Measurements from ENCODE around the gene RASSF4.

The RASSF4 gene

GRCh38 chr10:44975431-44976331 lies 16.1 kb downstream of the RASSF4 start:
- Histone ChIP-seq H3K4me1 (peaks cover 47% of the 10 kb centered on the region), H3K36me3 (replicated peaks) (no peaks in the 10 kb centered on the region), H3K4me3 (no peak overlapping the region), H3K9me3 (no peaks in the 10 kb centered on the region), H3K27me3 (ENCODE audit: low read depth) (no peaks in the 10 kb centered on the region)
- in situ Hi-C loops (cut with MboI; ENCODE audit: low sequenced_read_pairs): no loop called here
- DNase-seq (ENCODE audit: low spot score in 2 of 2): peak; percentile 68 to 82

GRCh38 chr10:44976352-44977198 lies 17.0 kb downstream of the RASSF4 start:
- H3K4me1 ChIP-seq: peaks cover 49% of the 10 kb centered on the region
- H3K36me3 ChIP-seq (replicated peaks): no peaks in the 10 kb centered on the region
- DNase-seq (ENCODE audit: low spot score in 2 of 2): no peak
- no peaks in the 10 kb centered on the region for H3K27me3 ChIP-seq (ENCODE audit: low read depth)
- no peak overlapping the region for H3K4me3 ChIP-seq
- in situ Hi-C loops (cut with MboI; ENCODE audit: low sequenced_read_pairs): no loop called here
- H3K9me3 ChIP-seq: no peaks in the 10 kb centered on the region

- Histone ChIP-seq H3K27me3 (ENCODE audit: low read depth) (no peaks in the 10 kb centered on the region), H3K4me3 (peak overlapping the region; percentile 24; the same call in 1 of the 2 replicates), H3K9me3 (no peaks in the 10 kb centered on the region), H3K4me1 (peaks cover 49% of the 10 kb centered on the region), H3K36me3 (replicated peaks) (no peaks in the 10 kb centered on the region)
- no peak for DNase-seq (ENCODE audit: low spot score in 2 of 2)
- in situ Hi-C loops (cut with MboI; ENCODE audit: low sequenced_read_pairs): no loop called here
Observed at GRCh38 chr10:44977287-44978212, 17.9 kb downstream of the RASSF4 start.

- Histone ChIP-seq H3K4me1 (peaks cover 49% of the 10 kb centered on the region), H3K4me3 (peak overlapping the region; percentile 24), H3K27me3 (ENCODE audit: low read depth) (no peaks in the 10 kb centered on the region), H3K36me3 (replicated peaks) (no peaks in the 10 kb centered on the region), H3K9me3 (no peaks in the 10 kb centered on the region)
- no peak for DNase-seq (ENCODE audit: low spot score in 2 of 2)
- in situ Hi-C loops (cut with MboI; ENCODE audit: low sequenced_read_pairs): no loop called here
Observed at GRCh38 chr10:44978213-44978569, 18.6 kb downstream of the RASSF4 start.

GRCh38 chr10:44978570-44979280 lies 19.1 kb downstream of the RASSF4 start, which contains the start of gene DEPP1:
TSS of gene DEPP1 (minus strand) at chr10:44978809. CDS start at chr10:44978030, 779 bp downstream.
- Histone ChIP-seq H3K4me3 (peak within 1 kb of the TSS; percentile 24), H3K36me3 (replicated peaks) (no peaks in the 10 kb centered on the region), H3K27me3 (ENCODE audit: low read depth) (no peaks in the 10 kb centered on the region), H3K9me3 (no peaks in the 10 kb centered on the region), H3K4me1 (peaks cover 44% of the 10 kb centered on the region)
- in situ Hi-C loops (cut with MboI; ENCODE audit: low sequenced_read_pairs): no loop called here
- DNase-seq (ENCODE audit: low spot score in 2 of 2): peak; percentile 85 to 96

DNA sequence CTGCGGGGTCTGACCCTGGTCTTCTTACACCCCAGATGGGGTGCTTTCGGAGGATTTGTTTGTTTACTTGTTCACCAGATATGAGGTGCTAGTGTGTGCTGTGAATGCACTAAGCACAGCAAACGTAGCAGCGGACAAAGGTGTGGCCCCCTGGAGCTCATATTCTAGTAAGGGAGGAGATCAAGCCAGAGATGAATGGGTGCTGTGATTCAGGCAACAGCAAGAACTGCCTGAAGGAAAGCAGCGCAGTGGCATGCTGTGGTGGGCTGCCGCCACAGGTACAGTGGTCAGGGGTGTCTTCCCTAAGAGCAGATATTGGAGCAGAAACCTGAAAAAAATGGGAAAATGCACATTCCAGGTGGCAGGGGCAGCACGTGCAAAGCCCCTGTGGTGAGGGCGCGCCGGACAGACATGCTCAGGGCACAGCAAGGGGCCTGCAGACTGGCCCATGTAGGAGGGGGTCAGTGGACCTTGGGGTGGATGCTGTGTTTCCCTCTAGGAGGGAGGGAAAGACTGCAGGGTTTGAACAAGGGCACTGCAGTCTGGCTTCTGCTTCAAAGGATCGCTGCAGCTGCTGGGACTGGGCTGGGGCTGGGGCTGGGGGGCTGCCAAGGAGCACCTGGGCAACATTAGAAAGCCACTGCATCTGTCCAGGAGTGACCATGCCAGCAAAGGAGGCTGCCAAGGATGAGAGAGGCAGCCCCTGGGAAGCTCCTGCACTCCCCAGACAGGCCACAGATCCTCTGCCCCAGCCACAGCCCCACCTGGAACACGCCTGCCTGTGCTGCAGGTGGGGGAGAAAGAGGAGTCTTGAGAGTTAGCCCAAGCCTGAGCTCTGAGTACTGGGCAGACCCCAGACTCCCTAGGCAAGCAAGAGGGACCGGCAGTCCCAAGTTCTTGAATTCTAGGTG lies 19.9 kb downstream of the RASSF4 start:
- in situ Hi-C loops (cut with MboI; ENCODE audit: low sequenced_read_pairs): no loop called here
- no peak for DNase-seq (ENCODE audit: low spot score in 2 of 2)
- no peaks in the 10 kb centered on the region for H3K9me3 ChIP-seq
- H3K4me1 ChIP-seq: peaks cover 37% of the 10 kb centered on the region
- H3K27me3 ChIP-seq (ENCODE audit: low read depth): no peaks in the 10 kb centered on the region
- H3K4me3 ChIP-seq: no peak overlapping the region
- no peaks in the 10 kb centered on the region for H3K36me3 ChIP-seq (replicated peaks)

DNA sequence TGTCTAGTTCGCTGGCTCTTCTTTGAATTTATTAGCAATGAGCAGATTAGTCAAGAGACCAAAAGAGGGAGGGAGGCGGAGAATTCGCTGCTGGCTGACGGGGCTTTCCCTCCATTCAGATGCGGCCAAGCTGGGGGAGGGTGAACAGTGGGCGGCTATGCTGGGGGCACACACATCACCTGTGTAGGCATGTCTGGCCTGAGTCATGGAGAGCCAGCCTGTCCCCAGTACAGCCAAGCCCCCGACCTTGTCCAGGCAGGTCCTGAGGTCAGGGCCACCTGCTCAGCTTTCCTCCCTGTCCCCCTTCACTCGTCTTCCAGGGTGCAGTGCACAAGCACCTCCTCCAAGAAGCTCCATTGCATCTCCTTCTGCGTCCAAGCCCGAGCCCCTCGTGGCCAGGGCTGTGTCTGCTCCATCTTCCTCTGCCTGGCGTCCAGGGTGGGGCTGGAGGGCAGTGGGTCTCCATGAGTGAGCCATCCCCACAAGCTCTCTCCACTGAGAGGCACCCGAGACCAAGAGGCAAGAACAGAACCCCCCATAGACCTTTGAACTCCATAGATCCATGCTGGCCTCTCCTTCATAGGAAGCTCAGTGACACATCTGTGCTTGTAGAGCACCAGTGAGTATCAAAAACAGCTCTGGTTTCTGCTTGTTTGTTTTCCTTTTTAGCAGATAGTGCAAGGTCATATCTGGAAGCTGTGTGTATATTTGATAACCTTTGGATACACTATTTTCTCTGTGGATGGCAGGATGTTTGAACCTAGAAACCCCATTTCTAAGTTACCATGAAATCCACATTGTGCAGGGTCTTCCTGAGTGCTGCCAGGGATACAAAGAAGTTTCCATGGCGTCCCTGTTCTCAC lies 20.9 kb downstream of the RASSF4 start:
- Histone ChIP-seq H3K4me3 (no peak overlapping the region), H3K4me1 (peaks cover 33% of the 10 kb centered on the region), H3K27me3 (ENCODE audit: low read depth) (no peaks in the 10 kb centered on the region), H3K9me3 (no peaks in the 10 kb centered on the region), H3K36me3 (replicated peaks) (no peaks in the 10 kb centered on the region)
- DNase-seq (ENCODE audit: low spot score in 2 of 2): no peak
- in situ Hi-C loops (cut with MboI; ENCODE audit: low sequenced_read_pairs): no loop called here

- Histone ChIP-seq H3K36me3 (replicated peaks) (no peaks in the 10 kb centered on the region), H3K4me3 (no peak overlapping the region), H3K9me3 (no peaks in the 10 kb centered on the region), H3K4me1 (peaks cover 38% of the 10 kb centered on the region), H3K27me3 (ENCODE audit: low read depth) (no peaks in the 10 kb centered on the region)
- in situ Hi-C loops (cut with MboI; ENCODE audit: low sequenced_read_pairs): no loop called here
- DNase-seq (ENCODE audit: low spot score in 2 of 2): no peak
Observed at GRCh38 chr10:44981172-44982113, 21.8 kb downstream of the RASSF4 start.

DNA sequence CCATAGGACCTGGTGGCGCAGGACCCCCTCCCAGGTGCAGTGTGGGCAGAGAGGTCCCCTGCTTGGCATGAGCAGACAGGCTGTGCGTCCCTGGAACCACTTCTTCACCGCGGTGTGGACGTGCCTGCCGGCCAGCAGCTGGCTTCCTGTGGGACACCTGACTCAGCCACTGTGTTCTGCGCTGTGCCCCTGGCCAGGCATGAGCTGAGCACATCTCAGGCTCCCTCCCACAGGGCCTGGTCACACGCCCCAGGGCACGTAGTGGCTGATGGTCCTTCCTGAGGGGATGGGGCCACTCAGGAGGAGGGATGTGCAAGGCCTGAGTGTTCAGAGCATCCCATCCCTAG lies 22.5 kb downstream of the RASSF4 start:
- Histone ChIP-seq H3K36me3 (replicated peaks) (no peaks in the 10 kb centered on the region), H3K27me3 (ENCODE audit: low read depth) (no peaks in the 10 kb centered on the region), H3K9me3 (no peaks in the 10 kb centered on the region), H3K4me1 (peaks cover 38% of the 10 kb centered on the region), H3K4me3 (no peak overlapping the region)
- in situ Hi-C loops (cut with MboI; ENCODE audit: low sequenced_read_pairs): no loop called here
- DNase-seq (ENCODE audit: low spot score in 2 of 2): no peak

DNA sequence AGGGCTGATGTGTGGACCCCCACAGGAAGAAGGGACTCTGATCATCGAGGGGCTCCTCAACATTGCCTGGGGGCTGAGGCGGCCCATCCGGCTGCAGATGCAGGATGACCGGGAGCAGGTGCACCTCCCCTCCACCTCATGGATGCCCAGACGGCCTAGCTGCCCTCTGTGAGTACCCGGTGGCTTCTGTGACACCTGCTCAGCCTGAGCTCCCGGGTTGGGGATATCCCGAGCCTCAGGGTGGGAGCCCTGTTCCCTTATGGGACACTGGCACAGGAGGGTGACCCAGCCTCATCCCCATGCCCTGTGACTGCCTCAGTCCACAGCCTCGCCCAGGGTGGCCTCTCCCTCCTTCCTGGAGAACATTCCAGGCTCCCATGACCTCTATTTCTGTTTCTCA lies 22.9 kb downstream of the RASSF4 start:
- H3K9me3 ChIP-seq: no peaks in the 10 kb centered on the region
- no peaks in the 10 kb centered on the region for H3K36me3 ChIP-seq (replicated peaks)
- in situ Hi-C loops (cut with MboI; ENCODE audit: low sequenced_read_pairs): no loop called here
- no peak overlapping the region for H3K4me3 ChIP-seq
- peaks cover 38% of the 10 kb centered on the region for H3K4me1 ChIP-seq
- no peak for DNase-seq (ENCODE audit: low spot score in 2 of 2)
- no peaks in the 10 kb centered on the region for H3K27me3 ChIP-seq (ENCODE audit: low read depth)
